ENCODE results near the gene DAD1. TPM values are rescaled to one million over a fixed set of nuclear protein-coding genes. Genes with fewer than 3 reads are reported as not detected.

DAD1 gene
- total RNA-seq, 1 donor from 2014 or later: 122 TPM

DNA sequence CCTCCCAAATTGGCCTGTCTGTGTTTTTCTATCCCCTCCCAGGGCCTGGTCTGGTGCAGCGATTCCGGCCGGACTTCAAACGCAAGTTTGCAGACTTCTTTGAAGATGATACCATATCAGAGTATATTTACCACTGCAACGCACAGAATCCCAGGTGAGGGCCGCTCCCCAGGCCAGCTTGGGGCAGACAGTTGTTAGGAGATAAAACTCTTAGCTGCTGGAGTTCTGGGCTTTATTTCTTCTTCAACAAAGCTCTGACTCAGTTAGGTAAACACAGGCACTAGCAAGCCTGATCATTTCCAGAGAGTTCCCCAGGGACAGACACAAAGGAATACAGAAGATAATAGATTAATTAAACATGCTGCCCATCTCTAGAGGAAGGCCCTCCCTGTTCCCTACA, 17.4 kb upstream of the DAD1 start:
- H3K4me1 Mint-ChIP-seq (ENCODE audit: low read depth, unreplicated experiment): peaks cover 5% of the 10 kb centered on the region
- peaks cover 13% of the 10 kb centered on the region for H3K36me3 Mint-ChIP-seq (ENCODE audit: unreplicated experiment)
- no peaks in the 10 kb centered on the region for H3K9me3 Mint-ChIP-seq (ENCODE audit: unreplicated experiment)
- H3K27me3 Mint-ChIP-seq (ENCODE audit: unreplicated experiment): peaks cover 2% of the 10 kb centered on the region
- TF ChIP-seq, protein P1, sequence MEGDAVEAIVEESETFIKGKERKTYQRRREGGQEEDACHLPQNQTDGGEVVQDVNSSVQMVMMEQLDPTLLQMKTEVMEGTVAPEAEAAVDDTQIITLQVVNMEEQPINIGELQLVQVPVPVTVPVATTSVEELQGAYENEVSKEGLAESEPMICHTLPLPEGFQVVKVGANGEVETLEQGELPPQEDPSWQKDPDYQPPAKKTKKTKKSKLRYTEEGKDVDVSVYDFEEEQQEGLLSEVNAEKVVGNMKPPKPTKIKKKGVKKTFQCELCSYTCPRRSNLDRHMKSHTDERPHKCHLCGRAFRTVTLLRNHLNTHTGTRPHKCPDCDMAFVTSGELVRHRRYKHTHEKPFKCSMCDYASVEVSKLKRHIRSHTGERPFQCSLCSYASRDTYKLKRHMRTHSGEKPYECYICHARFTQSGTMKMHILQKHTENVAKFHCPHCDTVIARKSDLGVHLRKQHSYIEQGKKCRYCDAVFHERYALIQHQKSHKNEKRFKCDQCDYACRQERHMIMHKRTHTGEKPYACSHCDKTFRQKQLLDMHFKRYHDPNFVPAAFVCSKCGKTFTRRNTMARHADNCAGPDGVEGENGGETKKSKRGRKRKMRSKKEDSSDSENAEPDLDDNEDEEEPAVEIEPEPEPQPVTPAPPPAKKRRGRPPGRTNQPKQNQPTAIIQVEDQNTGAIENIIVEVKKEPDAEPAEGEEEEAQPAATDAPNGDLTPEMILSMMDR (IDR thresholded peaks at IDR 0.05; ENCODE audit: partially characterized antibody, unreplicated experiment): no peak
- H3K27ac Mint-ChIP-seq (ENCODE audit: unreplicated experiment): no peak overlapping the region
- no peak for DNase-seq
- H3K4me3 Mint-ChIP-seq (ENCODE audit: unreplicated experiment): no peak overlapping the region

DNA sequence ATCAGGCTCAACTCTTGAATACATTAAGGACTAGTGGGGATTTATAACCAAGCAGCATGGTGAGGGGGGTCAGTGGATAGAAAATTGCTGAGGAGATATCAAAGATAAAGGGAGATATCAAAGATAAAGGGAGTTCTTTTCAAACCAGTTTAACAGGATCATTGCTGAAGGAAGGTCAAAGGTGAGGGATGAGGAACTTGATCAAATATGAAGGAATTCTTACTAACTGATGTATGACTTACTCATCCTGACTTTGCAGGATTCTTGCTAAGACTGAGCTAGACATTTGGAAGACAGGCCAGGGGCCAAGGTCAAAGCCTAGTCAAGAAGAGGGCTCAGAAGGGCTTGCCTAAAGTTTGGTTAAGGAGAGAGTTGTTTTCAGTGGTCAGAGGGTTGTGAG, 13.8 kb upstream of the DAD1 start:
- DNase-seq: no peak
- Mint-ChIP-seq H3K4me1 (ENCODE audit: low read depth, unreplicated experiment) (no peaks in the 10 kb centered on the region), H3K27ac (ENCODE audit: unreplicated experiment) (no peak overlapping the region), H3K9me3 (ENCODE audit: unreplicated experiment) (no peaks in the 10 kb centered on the region), H3K27me3 (ENCODE audit: unreplicated experiment) (peaks cover 2% of the 10 kb centered on the region), H3K36me3 (ENCODE audit: unreplicated experiment) (peaks cover 8% of the 10 kb centered on the region), H3K4me3 (ENCODE audit: unreplicated experiment) (no peak overlapping the region)
- TF ChIP-seq, protein P1 (IDR thresholded peaks at IDR 0.05; ENCODE audit: partially characterized antibody, unreplicated experiment): no peak

DNA sequence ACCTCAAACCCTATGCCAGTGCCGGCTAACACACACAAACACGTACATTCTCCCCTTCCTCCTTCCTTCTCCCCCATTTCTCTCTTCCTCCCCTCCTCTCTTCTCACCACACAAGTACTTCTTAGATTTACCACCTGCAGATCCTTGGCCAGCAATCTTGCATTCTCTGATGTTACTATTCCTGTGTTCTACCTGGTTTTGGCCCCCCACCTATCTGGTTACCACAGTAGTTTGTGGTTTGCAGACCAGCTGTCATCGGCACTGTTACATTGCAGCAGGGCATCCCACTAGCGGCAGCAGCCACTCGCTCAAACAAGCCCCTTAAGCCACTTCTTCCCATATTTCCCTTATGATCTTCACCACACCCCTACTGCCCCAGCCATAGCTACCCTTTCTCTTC, 13.0 kb upstream of the DAD1 start:
- H3K4me1 Mint-ChIP-seq (ENCODE audit: low read depth, unreplicated experiment): no peaks in the 10 kb centered on the region
- peaks cover 2% of the 10 kb centered on the region for H3K27me3 Mint-ChIP-seq (ENCODE audit: unreplicated experiment)
- H3K36me3 Mint-ChIP-seq (ENCODE audit: unreplicated experiment): peaks cover 8% of the 10 kb centered on the region
- no peaks in the 10 kb centered on the region for H3K9me3 Mint-ChIP-seq (ENCODE audit: unreplicated experiment)
- H3K27ac Mint-ChIP-seq (ENCODE audit: unreplicated experiment): no peak overlapping the region
- no peak overlapping the region for H3K4me3 Mint-ChIP-seq (ENCODE audit: unreplicated experiment)
- DNase-seq: no peak
- TF ChIP-seq, protein P1 (IDR thresholded peaks at IDR 0.05; ENCODE audit: partially characterized antibody, unreplicated experiment): no peak

DNA sequence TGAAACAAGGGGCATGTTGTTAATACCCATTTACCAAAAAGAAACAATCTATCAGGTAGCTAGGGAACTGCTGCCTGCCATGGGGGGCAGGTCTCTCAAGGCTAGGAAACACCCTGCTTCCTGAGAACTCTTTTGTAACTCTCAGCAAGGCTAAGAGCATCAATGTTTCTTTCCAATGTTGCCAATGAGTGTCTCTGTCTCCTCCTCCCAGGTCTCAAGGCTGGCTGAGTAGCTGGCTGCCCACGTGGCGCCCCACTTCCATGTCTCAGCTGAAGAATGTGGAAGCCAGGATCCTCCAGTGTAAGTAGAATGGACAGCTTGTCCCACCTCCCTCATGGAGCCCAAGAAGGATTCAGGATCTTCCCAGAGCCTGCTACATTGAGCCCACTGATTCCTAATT, 12.4 kb upstream of the DAD1 start:
- TF ChIP-seq, protein P1 (IDR thresholded peaks at IDR 0.05; ENCODE audit: partially characterized antibody, unreplicated experiment): no peak
- H3K9me3 Mint-ChIP-seq (ENCODE audit: unreplicated experiment): no peaks in the 10 kb centered on the region
- H3K36me3 Mint-ChIP-seq (ENCODE audit: unreplicated experiment): peaks cover 8% of the 10 kb centered on the region
- H3K27me3 Mint-ChIP-seq (ENCODE audit: unreplicated experiment): peaks cover 2% of the 10 kb centered on the region
- no peaks in the 10 kb centered on the region for H3K4me1 Mint-ChIP-seq (ENCODE audit: low read depth, unreplicated experiment)
- no peak overlapping the region for H3K4me3 Mint-ChIP-seq (ENCODE audit: unreplicated experiment)
- DNase-seq: no peak
- H3K27ac Mint-ChIP-seq (ENCODE audit: unreplicated experiment): no peak overlapping the region

DNA sequence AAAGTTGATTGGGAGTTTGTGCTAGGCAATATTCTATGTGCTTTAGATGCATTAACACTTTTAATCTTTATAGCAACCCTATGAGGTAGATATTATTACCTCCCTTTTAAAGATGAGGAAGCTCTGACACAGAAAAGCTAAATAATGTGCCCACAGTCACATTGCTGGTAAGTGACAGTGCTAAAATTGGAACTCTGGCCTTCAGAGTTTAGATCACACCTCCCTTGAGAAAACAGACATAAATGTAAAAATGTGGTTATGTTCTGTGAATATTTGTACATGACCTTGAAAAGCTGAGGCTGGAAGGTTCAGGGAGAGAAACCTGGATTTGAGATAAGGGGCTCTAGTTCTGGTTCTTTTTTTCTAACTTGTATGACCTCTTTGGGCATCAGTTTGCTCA, 11.0 kb upstream of the DAD1 start:
- DNase-seq: no peak
- Mint-ChIP-seq H3K4me3 (ENCODE audit: unreplicated experiment) (no peak overlapping the region), H3K27ac (ENCODE audit: unreplicated experiment) (no peak overlapping the region), H3K27me3 (ENCODE audit: unreplicated experiment) (peaks cover 2% of the 10 kb centered on the region), H3K9me3 (ENCODE audit: unreplicated experiment) (no peaks in the 10 kb centered on the region), H3K4me1 (ENCODE audit: low read depth, unreplicated experiment) (no peaks in the 10 kb centered on the region), H3K36me3 (ENCODE audit: unreplicated experiment) (peaks cover 8% of the 10 kb centered on the region)
- TF ChIP-seq, protein P1 (IDR thresholded peaks at IDR 0.05; ENCODE audit: partially characterized antibody, unreplicated experiment): no peak

All from glutamatergic neuron (in vitro differentiated cells).